ENCODE measurements around the gene ANKRD66.

- TF ChIP-seq CTCF (tag by site-specific recombination; IDR thresholded peaks at IDR 0.05) (no peak), ZNF664 (tag by site-specific recombination; IDR thresholded peaks at IDR 0.05) (no peak), ZNF121 (tag by site-specific recombination; IDR thresholded peaks at IDR 0.05) (no peak)
These were observed 3.1 kb upstream of the ANKRD66 start for GRCh38 chr6:46743425-46744158.
